Measurements from ENCODE around the gene COL15A1.

Gene COL15A1

DNA sequence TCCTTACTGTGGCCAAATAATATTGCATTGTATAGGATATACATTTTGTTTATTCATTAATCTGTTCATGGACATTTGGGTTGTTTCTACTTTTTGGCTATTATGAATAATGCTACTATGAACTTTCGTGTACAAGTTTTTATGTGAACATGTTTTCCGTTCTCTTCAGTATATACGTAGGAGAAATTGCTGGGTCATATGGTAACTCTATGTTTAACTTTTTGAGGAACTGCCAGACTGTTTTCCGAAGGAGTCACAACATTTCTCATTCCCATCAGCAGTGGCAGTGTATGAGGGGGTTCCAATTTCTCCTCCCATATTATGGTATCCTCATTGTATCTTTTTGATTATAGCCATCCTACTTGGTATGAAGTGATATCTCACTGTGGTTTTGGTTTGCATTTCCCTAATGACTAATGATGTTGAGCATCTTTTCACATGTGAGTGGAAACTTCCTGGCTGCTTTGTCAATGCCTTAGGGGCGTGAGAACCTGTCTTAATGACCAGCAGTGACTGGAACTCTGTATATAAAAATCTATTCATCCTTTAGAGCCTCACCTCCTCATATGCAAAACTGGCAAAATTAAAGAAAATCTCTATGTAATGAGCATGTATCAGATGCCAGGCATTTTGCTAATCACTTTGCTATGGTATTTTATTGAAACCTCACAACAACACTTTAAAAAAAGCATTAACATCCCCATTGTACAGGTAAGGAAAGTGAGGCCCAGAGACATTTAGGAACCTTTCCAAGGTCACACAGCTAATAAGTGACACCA, 113.4 kb downstream of the COL15A1 start:
- DNase-seq (ENCODE audit: low spot score): no peak

DNA sequence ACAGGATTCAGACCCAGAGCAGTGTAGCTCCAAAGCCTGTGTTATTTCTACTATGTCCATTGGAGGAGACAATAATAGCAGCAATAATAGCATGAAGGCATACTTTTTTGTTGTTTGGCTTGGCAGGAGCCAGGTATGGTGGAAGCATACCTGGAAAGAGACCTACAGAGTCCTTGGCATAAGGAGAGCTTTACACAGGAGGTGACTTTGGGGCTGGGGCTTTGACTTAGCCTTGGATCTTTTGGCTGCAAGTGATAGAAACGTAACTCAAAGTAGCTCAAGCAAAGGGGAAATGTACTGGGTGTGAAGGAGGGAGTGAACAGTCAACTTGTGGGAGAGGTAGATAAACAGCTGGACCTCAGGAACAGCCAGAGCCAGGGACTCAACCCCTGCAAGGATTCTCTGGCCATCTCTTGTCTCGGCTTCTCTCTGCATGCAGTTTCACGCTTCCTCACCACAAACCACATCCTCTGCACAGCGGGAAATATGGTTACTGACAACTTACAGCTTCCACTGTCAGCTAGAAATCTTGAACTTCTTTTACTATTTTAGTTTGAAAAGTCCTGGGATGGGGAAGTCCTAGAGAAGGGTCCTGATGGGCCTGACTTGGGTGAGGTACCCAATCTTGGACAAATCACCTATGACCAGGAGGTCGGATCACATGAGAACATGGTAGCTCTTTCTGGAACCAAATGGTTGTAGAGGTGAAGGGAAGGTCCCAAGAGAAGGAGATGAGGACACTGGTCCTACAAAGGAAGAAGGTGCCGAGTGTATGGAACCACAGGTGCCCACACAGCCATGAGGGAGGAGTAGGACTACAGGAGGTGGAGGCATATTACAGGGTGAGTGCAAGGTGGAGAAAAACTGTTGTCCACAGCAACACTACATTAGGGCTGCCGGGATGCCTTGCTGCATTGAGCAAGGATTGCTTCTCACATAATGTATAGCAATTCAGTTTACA, 114.2 kb downstream of the COL15A1 start:
- peak; percentile 76 for DNase-seq (ENCODE audit: low spot score)

DNA sequence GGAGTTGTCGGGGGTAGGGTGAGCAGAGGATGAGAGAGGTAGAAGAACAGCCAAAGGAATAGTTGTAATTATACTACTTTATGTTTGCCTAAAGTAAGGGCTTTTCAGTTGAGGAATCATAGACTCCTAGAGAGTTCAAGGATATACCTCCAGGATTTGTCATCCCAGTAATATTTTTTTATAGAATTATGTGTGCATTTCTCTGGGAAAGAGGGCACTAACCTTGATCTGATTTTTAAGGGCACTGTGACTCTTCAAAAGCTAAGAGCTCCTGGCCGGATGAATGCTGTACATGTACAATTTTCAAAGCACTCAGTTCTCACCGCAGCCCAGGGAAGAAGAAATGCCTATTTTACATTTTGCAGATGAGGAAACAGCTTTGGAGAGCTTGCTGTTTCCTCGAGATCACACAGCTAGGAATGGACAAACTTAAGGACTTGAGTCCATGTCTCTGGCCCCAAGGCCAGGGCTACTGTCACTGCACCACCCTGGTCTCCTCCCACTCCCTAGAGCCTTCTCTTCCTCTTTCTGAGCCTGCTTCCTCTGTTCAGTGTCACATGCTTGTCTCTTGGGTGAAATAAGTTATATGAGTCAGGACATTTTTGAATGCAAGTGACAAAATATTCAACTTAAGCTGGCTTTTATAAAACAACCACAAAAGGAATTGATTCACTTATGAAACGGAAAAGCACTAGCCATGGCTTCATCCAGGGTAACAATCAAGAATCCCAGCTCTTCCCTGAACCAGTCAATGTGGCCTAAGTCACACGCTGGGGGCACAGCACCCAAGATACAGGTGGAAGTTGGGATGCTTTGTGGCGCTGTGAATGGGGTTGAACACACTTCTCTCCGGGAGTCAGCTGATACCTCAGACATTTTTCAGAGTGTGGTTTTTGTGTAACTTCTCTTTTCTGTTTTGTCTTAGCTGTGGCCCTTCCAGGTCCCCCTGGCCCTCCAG, 115.5 kb downstream of the COL15A1 start:
- peak; percentile 69 for DNase-seq (ENCODE audit: low spot score)

DNA sequence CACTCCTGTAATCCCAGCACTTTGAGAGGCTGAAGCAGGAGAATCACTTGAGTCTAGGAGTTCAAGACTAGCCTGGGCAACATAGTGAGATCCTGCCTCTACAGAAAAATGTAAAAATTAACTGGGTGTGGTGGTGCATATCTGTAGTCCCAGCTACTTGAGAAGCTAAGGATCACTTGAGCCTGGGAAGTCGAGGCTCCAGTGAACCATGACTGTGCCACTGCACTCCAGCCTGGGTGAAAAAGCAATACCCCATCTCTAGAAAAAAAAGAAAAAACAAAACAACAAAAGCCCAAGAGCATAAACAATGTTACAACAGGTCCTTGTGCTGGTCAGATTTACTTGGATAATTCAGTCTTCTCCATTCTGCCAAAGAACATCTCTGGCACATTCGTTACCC, 116.9 kb downstream of the COL15A1 start:
- no peak for DNase-seq (ENCODE audit: low spot score)

DNA sequence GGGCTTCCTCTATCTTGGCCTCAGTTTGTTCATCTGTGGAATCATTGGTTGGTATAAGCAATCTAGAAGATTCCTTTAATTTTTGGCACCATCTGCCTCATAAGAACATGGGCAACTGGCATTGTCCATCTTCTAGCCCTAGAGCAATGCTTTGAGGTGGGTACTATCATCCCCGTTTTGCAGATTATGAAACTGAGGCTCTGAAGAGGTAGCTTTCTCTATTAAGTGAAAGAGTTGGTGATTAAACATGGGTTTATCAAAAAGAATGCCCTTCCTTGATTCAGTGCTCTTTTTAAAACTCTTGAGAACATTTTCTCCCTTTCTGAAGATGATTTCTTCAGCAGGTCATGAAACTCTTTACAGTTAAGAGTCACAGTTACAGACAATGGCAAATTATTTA, 118.8 kb downstream of the COL15A1 start:
- no peak for DNase-seq (ENCODE audit: low spot score)

DNA sequence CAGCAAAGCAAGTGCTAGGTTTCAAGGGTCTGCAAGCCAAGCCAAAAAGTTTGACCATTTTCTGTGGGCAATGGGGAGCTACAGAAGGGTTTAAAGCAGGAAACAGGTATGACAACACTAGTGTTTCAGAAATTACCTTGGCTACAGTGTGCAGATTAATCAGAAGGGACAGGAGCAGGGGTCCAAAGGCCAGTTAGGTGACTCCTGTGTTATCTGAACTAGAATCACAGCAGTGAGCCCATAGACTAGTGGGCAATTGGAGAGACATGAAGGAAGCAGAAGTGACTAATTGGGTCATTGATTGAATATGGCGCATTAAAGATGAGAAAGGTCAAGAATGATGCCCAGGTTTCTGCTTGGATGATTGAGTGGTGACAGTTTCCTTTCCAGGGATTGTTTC, 119.8 kb downstream of the COL15A1 start:
- DNase-seq (ENCODE audit: low spot score): no peak

DNA sequence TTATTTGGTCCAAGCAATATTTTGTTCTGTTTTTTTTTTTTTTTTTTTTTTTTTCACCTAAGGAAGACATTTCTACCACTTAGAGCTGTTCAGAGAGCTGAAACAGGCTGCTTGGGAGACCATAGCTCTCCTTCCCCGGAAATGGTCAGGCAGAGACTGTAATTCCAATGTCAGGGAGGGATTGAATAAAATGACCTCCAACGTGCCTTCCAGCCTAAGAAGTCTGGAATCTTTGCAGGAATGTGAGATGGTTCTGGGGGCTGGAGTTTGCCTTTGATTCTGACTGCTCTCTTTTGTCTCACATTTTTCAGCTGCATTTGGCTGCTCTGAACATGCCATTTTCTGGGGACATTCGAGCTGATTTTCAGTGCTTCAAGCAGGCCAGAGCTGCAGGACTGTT, 122.9 kb downstream of the COL15A1 start:
- DNase-seq (ENCODE audit: low spot score): no peak

DNA sequence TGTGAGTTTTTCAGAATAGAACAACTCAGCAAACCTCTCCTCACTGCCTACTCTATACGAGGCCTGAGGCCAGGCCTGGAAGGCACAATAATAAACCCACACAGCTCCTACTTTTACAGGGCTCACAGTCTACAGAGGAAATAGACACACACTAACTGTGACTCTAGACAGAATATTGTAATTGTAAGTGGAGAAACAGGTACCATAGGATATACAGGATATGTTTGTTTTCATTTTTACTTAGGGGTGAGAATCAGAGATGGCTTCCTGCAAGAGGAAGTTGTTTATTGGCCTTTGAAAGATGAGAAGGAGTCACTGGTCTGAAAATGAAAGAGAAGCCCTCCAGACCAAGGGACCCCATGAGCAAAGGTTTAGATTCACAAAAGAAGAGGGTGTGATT, 125.4 kb downstream of the COL15A1 start:
- DNase-seq (ENCODE audit: low spot score): no peak

DNA sequence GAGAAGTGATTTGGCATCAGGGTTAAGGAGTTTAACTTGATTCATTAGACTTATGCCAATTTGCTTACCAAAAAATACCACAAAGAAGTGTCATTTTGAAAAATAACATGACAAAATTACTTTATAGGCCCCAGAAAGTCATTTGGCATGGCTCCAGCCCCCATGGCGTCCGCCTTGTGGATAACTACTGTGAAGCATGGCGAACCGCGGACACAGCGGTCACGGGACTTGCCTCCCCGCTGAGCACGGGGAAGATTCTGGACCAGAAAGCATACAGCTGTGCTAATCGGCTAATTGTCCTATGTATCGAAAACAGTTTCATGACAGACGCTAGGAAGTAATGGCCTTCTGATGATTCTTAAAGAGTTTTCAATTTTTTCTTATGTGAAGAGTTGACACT, 125.8 kb downstream of the COL15A1 start:
- DNase-seq (ENCODE audit: low spot score): no peak

DNA sequence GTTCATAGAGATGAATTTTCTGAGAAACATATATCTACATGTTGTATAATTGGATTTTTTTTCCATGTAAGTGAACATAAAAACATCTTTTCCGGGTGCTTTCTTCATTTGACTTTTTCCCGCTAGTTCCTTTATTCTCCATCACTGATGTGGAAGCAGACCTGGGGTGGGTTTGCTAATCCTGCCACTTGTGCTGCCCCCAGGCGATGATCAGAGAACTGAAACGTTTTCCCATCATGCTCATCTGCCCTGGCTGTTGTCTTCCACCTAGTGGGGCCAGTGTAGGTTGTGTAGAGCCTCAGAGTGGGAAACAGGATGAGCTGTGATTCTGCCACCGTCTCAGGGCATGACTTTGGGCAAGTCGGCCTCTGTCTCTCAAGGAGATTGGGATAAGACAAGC, 127.0 kb downstream of the COL15A1 start:
- DNase-seq (ENCODE audit: low spot score): no peak

DNA sequence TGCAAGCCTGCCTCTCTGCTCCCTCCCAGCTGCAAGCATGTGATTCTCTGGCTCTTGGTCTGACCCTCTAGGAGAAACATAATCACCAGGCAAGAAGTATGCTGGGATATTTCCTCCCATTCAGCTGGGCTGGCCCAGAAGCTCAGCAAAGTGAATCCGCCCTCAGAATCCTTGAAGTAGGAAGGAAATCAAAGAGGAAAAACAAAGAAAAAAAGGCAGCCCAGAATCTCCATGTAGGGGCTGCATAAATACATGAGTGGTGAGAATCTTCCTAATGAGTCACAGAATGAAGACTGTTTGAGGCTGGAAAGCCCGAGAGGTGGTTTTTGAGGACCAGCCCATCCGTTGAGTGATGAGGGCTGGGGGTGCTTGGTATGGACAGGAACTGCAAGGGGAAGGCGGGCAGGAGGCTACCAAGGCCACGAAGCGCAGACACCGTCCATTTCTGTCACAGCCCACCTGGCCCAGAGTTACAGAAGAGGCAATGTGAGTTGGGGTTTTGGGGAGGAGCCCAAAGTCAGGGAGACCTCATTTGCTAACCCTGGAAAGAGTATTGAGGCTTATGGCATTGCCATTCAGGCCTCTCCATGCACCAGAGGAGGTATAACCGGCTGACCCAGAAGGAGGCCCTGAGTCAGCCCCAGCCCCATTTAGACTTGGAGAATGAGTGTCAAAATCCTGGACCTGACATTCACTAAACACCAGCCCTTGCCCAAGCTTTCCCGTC, 127.8 kb downstream of the COL15A1 start:
- no peak for DNase-seq (ENCODE audit: low spot score)

DNA sequence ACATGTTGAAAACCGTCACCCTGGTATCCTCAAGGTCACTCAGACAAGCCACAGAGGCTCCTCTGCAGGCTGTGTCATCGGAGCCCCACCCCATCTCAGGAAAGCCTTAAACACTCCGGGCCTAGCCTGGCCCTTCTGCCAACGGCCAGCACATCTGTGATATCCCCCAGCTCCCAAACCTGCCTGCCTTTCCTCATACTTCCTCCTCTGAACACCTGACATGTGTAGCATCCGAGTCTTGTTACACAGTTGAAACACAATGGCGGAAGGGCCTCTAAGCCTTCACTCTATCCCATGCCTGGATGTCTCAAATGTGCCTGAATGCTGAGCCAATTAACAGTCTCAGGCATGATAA, 128.3 kb downstream of the COL15A1 start:
- no peak for DNase-seq (ENCODE audit: low spot score)

DNA sequence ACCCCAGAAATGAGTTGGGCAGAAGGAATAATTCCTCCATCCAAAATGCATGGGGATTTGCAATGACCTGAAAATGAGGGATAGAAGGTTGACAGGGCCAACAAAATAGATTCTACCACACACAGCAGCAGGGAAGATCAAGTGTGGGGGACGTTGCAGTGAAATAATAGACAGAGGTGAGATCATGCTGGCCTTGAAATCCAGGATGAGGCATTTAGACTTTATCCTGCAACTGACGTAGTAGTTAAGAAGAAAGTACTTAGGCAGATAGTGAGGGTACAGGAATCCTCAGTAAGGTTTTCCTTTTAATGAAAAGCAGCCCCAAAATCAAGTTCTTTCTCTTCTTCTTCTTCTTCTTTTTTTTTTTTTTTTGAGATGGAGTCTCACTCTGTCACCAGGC, 129.6 kb downstream of the COL15A1 start:
- no peak for DNase-seq (ENCODE audit: low spot score)

DNA sequence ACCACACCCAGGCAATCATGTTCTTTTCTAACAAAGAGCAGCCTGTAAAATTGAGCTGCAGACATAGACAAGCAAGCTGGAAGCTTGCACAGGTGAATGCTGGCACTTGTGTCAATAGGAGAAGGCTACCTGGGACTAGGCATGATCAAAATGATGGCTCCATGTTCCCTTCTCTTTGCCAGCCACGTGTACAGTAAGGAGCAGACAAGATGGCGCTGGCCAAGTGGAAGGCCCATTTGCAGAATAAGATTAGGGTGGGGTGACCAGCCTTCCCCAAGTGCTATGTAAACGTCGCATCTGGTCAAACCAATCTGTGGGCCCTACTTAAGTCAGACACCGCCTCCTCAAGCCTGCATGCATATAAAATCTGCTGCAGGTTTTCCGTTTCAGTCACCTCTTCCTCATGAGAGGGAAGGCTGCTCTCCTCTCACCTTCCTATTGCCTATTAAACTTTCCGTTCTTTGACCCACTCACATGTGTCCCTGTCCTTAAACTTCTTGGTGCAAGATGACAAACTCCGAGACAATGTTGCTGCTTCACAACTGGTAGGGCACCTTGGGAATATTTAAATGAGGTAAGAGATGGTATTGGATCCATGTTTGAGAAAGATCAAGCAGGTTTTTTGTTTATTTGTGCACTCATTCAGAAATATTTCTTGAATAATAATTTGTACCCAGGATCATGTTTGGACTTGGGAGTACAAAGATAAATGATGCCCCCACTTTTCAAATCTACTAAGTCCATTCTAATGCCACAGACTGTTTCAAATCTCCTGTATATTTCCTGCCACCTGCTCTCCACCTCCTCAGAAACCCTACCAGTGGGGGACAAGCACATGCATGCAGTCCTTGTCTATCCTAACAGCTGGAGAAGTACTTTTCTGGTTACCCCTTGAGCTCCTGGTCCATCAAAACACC, 130.5 kb downstream of the COL15A1 start:
- no peak for DNase-seq (ENCODE audit: low spot score)

DNA sequence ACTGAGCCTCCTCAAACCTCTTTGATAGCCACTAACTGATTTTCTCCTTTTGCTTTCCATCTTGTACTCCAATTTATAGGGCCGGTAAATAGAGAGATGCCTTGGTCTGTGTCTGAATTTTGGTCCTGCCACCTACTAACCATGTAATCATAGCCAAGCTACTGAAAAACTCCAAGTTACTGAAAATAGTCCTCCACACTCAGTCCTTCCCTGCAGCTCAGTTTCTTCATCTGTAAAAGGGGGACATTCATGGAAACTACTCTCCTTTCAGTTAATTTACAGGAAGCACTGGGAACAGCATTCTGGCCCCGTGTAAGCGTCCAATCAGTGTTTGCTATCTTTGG, 131.2 kb downstream of the COL15A1 start:
- no peak for DNase-seq (ENCODE audit: low spot score)

DNA sequence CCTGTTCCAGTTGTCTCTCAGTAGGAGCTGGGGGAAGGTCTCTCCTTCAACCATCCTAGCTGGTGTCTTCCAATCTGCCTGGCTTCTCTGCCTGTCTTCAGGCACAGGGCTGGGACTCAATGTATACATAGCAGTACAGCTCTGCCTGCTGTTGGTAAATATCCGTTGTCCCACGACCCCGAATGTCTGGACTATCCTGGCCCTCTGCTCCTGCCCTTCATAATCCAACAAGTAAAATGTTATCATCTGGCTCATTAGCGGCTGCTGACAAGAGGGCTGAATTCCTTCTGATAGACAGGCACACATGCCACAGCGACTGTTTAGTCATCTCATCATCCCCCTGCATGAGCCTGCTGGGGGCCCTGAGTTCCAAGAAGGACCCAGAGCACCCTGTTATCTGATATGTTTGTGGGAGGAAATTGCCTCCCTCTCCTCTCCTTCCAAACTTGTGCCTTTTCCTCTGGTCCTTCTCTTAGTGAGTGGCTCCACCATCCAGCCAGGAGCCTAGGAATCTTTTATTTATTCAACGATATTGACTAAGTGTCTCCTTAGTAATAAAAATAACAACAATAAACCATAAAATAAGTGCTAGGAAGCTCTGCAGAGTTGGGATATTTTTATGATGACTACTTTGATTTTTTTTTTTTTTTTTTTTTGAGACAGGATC, 131.7 kb downstream of the COL15A1 start:
- no peak for DNase-seq (ENCODE audit: low spot score)

DNA sequence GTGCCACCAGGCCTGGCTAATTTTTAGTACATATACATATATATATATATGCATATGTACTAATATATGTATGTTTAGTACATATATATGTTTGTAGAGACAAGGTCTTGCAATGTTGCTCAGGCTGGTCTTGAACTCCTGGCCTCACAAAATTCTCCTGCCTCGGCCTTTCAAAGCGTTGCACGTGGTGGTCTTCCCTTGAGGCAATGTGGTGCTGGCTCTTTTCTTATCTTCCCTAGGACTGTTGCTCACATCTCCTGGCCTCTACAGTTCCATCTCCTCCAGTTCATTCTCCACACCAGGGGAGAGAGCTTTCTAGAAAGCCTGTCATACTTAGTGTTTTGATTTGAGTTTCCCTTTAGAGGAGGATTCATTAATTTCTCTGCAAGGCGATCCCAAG, 132.3 kb downstream of the COL15A1 start:
- DNase-seq (ENCODE audit: low spot score): no peak

DNA sequence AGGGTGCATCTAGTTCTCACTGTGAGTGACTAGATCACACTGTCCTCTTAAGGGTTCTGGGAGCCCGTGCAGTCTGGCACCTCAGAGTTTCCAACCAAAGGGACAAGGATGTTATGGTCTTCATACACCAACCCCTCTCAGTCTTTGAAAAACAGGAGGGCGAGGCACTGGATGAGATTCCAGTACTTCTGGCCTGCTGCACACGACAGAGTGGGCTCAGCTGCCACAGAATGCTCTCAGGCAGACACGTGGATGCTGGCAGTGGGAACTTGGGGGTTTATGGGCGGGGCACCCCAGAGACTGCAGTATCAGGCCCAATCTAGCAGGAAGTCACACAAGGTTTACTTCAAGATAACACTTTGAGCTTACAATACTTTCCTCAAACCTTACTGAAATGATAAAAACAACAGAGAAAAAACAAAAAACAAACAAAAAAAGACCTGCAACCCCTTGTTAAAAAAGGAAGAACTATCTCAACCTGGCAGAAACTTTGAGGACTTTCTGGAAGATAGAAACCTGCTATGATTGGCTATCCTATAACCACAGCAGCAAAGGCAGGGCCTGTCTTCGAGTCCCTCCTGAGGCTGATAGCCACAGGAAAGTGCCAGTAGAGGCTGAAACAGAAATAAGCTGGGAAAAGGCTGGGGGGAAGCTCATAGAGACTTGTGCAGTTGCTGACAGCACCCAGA, 132.9 kb downstream of the COL15A1 start:
- DNase-seq (ENCODE audit: low spot score): peak; percentile 24

DNA sequence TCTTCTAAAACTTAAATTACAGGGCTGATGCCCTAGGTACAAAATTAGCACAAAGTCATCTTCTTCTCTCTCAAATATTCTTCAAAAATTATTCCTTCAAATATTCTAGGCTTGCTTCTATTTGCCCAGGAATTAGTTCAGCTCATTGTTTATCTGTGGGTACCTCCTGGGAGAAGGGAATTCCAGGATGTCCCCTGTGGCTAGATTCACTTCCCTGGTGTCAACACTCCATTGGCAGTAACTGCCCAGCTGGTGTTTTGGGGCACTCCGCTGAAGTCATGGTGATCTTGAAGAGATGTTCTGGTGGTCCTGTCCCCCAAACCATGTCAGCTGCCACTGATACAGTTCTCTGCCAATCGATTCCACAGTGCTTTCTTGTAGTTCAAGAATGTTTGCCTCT, 135.0 kb downstream of the COL15A1 start:
- DNase-seq (ENCODE audit: low spot score): no peak

All from Ammon's horn (tissue), 1 donor.